OCI-LY7 (cell line): Measurements from ENCODE around the gene GPR180.
"Not testable (repeated sequence)": the region's sequence is repeated elsewhere in the genome, so short reads cannot be mapped to it uniquely, and the experiment has no call there.

Experiments used
- CTCF ChIP-seq: fragments of 200-600 bp; sonication (generic); conservative IDR thresholded peaks from 2 replicates; pipeline ENCODE4 v1.5.1; 2014; ENCODE audit warnings: mild to moderate bottlenecking, antibody characterized with exemption, low read length, moderate library complexity, mixed read lengths
- EZH2phosphoT487 ChIP-seq: fragments of 200-600 bp; sonication (generic); IDR thresholded peaks from 2 replicates; pipeline ENCODE4 v1.6.1; 2018; ENCODE audit warnings: low read depth, borderline replicate concordance, mild to moderate bottlenecking, mixed run types, antibody characterized with exemption, low read length, moderate library complexity, mixed read lengths

- TF ChIP-seq CTCF, EZH2phosphoT487: not testable (repeated sequence)
Measured at GRCh38 chr13:94636096-94636495, 34.4 kb downstream of the GPR180 start.
